K562 (cell line): ENCODE data around the gene CRADD. TPM values are rescaled to one million over a fixed set of nuclear protein-coding genes. Genes with fewer than 3 reads are reported as not detected.

Experiments used
- EP400 ChIP-seq: fragments of 450-650 bp; IDR thresholded peaks from 2 replicates; pipeline ENCODE4 v1.6.1; 2017; ENCODE audit warnings: antibody characterized with exemption, mild to moderate bottlenecking, moderate library complexity
- MCM7 ChIP-seq, 2 experiments: fragments of 450-650 bp; IDR thresholded peaks; 2 replicates each; pipeline ENCODE4 v1.6.1; 2016 to 2018
- MGA ChIP-seq: fragments of 450-650 bp; IDR thresholded peaks from 2 replicates; pipeline ENCODE4 v1.6.1; 2016; ENCODE audit warnings: mild to moderate bottlenecking, moderate library complexity
- RBM39 ChIP-seq: fragments of 200-400 bp; formaldehyde crosslinking; optimal IDR thresholded peaks from 2 replicates; pipeline ENCODE3; 2018; ENCODE audit warnings: low read depth, low read length
- TCF7 ChIP-seq: sonication (generic); IDR thresholded peaks from 2 replicates; pipeline ENCODE4 v1.6.1; 2016; ENCODE audit warnings: antibody characterized with exemption, borderline replicate concordance
- TOE1 ChIP-seq, 2 experiments: fragments of 450-650 bp in 1 of 2; sonication (generic) in 1 of 2; formaldehyde crosslinking in 1 of 2; IDR thresholded peaks; 2 replicates each; pipeline versions ENCODE4 v1.7.1 to v1.8.0; 2016 to 2022; ENCODE audit warnings: borderline replicate concordance in 2 of 2, mild to moderate bottlenecking in 2 of 2, antibody characterized with exemption in 1 of 2, inconsistent platforms in 1 of 2, low read depth in 1 of 2, missing genetic modification reagents in 1 of 2, moderate library complexity in 1 of 2
- ZC3H4 ChIP-seq: sonication (generic); formaldehyde crosslinking; IDR thresholded peaks from 2 replicates; pipeline ENCODE4 v1.9.0; 2021; ENCODE audit warnings: missing genetic modification reagents, borderline replicate concordance
- ZNF280B ChIP-seq: fragments of 250-450 bp; sonication (Bioruptor Pico); IDR thresholded peaks from 2 replicates; pipeline ENCODE4 v1.5.1; 2021; ENCODE audit warnings: mild to moderate bottlenecking
- ZNF354B ChIP-seq: fragments of 250-450 bp; sonication (Bioruptor Pico); IDR thresholded peaks from 2 replicates; pipeline ENCODE4 v1.4.0; 2020
- polyA plus RNA-seq, 8 experiments: library from polyadenylated mRNA; depleted of rRNA in 4 of 8; stranded (reverse) in 5 of 8; unstranded in 3 of 8; fragments of >200 nt; fragmentation: Nextera tagmentation in 2 of 8; fragmentation: Illumina TruSeq in 1 of 8; extraction: Ambion mirVana in 2 of 8; extraction: Trizol in 1 of 8; gene quantifications; 2 replicates each; pipeline versions ENCODE4 v1.2.1 to v1.2.3, GENCODE V29; 2011 to 2014; ENCODE audit warnings: inconsistent platforms in 1 of 8, missing spikeins in 1 of 8
- total RNA-seq, 7 experiments: library from RNA; depleted of rRNA in 6 of 7; stranded (reverse); fragments of >200 nt in 6 of 7; fragmentation: Illumina TruSeq in 2 of 7; extraction: Trizol in 2 of 7; gene quantifications; 2 replicates each; pipeline versions ENCODE4 v1.2.1 to v1.2.3, GENCODE V29; 2011 to 2021; ENCODE audit warnings: low replicate concordance in 1 of 7
- TF ChIP-seq, protein P1 (sequence below): sonication (generic); formaldehyde crosslinking; IDR thresholded peaks from 2 replicates; pipeline ENCODE4 v1.8.1; 2023; ENCODE audit warnings: mild to moderate bottlenecking, missing genetic modification reagents
- TF ChIP-seq, protein P2 (sequence below): fragments of 450-650 bp; IDR thresholded peaks from 2 replicates; pipeline ENCODE4 v1.6.1; 2017; ENCODE audit warnings: antibody characterized with exemption

CRADD gene
- total and polyA plus RNA-seq, 9 of the 15 experiments (the other 6 are each of a cell fraction or from before 2014, with no cell fraction given), result 20.5 to 41.1 (median 25.9) TPM

DNA sequence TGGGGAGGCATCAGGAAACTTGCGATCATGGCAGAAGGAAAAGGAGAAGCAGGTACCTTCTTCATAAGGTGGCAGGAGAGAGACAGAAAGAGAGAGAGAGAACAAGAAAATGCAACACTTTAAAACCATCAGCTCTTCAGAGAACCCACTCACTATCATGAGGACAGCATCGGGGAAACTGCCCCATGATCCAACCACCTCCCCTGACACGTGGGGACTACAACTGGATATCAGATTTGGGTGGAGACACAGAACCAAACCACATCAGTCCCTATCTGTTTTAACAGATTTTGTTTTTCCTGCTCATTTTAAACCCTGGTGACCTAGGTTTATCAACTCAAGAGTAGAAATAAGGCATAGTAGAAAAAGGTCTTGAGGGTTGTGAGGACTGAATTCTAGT lies 261.1 kb downstream of the CRADD start (continued):
- TF ChIP-seq MGA (peak; percentile 68), TOE1 (IDR thresholded peaks at IDR 0.05; ENCODE audit: borderline replicate concordance) (no peak), TOE1 (CRISPR knock-in tag; IDR thresholded peaks at IDR 0.05; ENCODE audit: borderline replicate concordance, low read depth) (no peak), RBM39 (no peak), MCM7 (IDR thresholded peaks at IDR 0.05) (no peak), ZNF354B (CRISPR knock-in tag) (peak; percentile 55; the same call in 1 of the 2 replicates), EP400 (no peak), ZC3H4 (no peak), TCF7 (peak; percentile 88; the same call in 1 of the 2 replicates), ZNF280B (CRISPR knock-in tag) (no peak)
- TF ChIP-seq, protein P1, sequence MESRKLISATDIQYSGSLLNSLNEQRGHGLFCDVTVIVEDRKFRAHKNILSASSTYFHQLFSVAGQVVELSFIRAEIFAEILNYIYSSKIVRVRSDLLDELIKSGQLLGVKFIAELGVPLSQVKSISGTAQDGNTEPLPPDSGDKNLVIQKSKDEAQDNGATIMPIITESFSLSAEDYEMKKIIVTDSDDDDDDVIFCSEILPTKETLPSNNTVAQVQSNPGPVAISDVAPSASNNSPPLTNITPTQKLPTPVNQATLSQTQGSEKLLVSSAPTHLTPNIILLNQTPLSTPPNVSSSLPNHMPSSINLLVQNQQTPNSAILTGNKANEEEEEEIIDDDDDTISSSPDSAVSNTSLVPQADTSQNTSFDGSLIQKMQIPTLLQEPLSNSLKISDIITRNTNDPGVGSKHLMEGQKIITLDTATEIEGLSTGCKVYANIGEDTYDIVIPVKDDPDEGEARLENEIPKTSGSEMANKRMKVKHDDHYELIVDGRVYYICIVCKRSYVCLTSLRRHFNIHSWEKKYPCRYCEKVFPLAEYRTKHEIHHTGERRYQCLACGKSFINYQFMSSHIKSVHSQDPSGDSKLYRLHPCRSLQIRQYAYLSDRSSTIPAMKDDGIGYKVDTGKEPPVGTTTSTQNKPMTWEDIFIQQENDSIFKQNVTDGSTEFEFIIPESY (CRISPR knock-in tag), result no peak
- TF ChIP-seq, protein P2, sequence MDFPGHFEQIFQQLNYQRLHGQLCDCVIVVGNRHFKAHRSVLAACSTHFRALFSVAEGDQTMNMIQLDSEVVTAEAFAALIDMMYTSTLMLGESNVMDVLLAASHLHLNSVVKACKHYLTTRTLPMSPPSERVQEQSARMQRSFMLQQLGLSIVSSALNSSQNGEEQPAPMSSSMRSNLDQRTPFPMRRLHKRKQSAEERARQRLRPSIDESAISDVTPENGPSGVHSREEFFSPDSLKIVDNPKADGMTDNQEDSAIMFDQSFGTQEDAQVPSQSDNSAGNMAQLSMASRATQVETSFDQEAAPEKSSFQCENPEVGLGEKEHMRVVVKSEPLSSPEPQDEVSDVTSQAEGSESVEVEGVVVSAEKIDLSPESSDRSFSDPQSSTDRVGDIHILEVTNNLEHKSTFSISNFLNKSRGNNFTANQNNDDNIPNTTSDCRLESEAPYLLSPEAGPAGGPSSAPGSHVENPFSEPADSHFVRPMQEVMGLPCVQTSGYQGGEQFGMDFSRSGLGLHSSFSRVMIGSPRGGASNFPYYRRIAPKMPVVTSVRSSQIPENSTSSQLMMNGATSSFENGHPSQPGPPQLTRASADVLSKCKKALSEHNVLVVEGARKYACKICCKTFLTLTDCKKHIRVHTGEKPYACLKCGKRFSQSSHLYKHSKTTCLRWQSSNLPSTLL, result no peak
